Measurements from ENCODE around the gene GAST. TPM values are rescaled to one million over a fixed set of nuclear protein-coding genes. Genes with fewer than 3 reads are reported as not detected.
"Not testable (repeated sequence)": the region's sequence is repeated elsewhere in the genome, so short reads cannot be mapped to it uniquely, and the experiment has no call there.

The GAST gene
- total RNA-seq, 1 experiment from 2014 or later = 0.75 TPM

DNA sequence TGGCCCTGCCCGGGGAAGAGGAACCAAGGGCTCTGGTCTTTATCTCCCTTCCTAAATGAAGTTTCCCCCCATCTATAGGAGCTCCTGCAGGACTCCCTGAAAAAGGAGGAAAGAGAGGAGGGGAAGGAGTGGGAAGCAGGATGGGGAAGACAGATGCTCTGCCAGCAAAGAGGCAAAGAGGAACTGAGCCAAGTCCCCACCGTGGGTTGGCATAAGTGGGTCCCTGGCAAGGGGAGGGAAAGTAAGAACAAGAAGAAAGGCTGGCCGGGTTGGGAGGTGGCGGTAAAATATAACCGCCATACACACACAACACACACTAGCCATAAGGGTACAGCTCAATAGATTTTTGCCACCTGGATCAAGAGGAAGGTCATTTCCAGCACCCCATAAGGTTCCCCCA, 29.5 kb upstream of the GAST start:
- POLR2A ChIA-PET = no interaction called here
- Histone ChIP-seq H3K4me1 (no peaks in the 10 kb centered on the region), H3K4me3 (ENCODE audit: low read depth, low read length) (no peak overlapping the region), H3K9me3 (peaks cover 2% of the 10 kb centered on the region; the same call in 1 of the 2 replicates), H3K27me3 (replicated peaks; ENCODE audit: control insufficient read depth, insufficient read depth, low read length) (no peaks in the 10 kb centered on the region), H3K36me3 (ENCODE audit: control insufficient read depth, insufficient read depth, low read length) (no peaks in the 10 kb centered on the region)
- H3K27me3 Mint-ChIP-seq (ENCODE audit: insufficient read depth, unreplicated experiment) = no peaks in the 10 kb centered on the region
- peaks cover 6% of the 10 kb centered on the region for H3K36me3 Mint-ChIP-seq (ENCODE audit: insufficient read depth, unreplicated experiment)
- BruUV-seq (replicated peaks) = no TSS peak
- CTCF ChIA-PET = no interaction called here
- no peak overlapping the region for H3K27ac Mint-ChIP-seq (ENCODE audit: unreplicated experiment)
- no peak overlapping the region for H3K4me3 Mint-ChIP-seq (ENCODE audit: unreplicated experiment)
- intact Hi-C loops (cut with micrococcal nuclease; ENCODE audit: unreplicated experiment) = no loop called here
- DNase-seq = no peak
- TF ChIP-seq, protein P1, sequence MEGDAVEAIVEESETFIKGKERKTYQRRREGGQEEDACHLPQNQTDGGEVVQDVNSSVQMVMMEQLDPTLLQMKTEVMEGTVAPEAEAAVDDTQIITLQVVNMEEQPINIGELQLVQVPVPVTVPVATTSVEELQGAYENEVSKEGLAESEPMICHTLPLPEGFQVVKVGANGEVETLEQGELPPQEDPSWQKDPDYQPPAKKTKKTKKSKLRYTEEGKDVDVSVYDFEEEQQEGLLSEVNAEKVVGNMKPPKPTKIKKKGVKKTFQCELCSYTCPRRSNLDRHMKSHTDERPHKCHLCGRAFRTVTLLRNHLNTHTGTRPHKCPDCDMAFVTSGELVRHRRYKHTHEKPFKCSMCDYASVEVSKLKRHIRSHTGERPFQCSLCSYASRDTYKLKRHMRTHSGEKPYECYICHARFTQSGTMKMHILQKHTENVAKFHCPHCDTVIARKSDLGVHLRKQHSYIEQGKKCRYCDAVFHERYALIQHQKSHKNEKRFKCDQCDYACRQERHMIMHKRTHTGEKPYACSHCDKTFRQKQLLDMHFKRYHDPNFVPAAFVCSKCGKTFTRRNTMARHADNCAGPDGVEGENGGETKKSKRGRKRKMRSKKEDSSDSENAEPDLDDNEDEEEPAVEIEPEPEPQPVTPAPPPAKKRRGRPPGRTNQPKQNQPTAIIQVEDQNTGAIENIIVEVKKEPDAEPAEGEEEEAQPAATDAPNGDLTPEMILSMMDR (IDR thresholded peaks at IDR 0.05; ENCODE audit: insufficient read depth in 1 of 2, low read depth in 1 of 2, low read length in 1 of 2, severe bottlenecking in 1 of 2, unreplicated experiment in 1 of 2) = no peak
- H3K4me1 Mint-ChIP-seq (ENCODE audit: low read depth, unreplicated experiment) = peaks cover 8% of the 10 kb centered on the region
- peaks cover 3% of the 10 kb centered on the region for H3K9me3 Mint-ChIP-seq (ENCODE audit: unreplicated experiment)

DNA sequence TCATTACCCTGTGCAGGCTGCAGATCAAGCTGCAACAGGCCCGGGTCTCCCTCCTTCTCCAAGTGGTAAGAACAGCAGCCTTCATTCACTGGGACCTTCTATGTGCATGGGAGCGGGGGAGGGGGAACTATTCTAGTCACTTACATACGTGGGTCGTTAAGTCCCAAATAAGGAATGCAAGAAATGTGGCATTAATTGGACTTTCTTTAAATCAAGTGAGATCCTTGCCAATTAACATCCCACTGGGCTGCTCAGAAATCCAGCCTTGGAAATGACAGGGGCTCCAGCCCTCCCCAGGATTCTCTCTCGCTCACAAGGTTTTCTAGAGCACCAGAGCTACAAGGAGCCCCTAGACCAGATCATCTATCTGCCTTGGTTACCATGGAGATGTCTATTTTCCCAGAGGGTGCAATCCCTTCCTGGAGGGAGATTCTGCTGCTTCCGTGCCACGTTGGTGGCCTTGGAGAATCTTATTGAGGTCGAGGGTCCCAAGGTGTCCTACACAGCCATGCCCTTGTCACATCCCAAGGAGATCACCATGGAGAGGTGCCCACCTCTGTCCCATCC, 28.6 kb upstream of the GAST start:
- BruUV-seq (replicated peaks) = no TSS peak
- intact Hi-C loops (cut with micrococcal nuclease; ENCODE audit: unreplicated experiment) = no loop called here
- H3K9me3 Mint-ChIP-seq (ENCODE audit: unreplicated experiment) = no peaks in the 10 kb centered on the region
- H3K9me3 ChIP-seq = no peaks in the 10 kb centered on the region
- ChIA-PET POLR2A (no interaction called here), CTCF (no interaction called here)
- H3K27me3 ChIP-seq (replicated peaks; ENCODE audit: control insufficient read depth, insufficient read depth, low read length) = no peaks in the 10 kb centered on the region
- peaks cover 15% of the 10 kb centered on the region for H3K36me3 Mint-ChIP-seq (ENCODE audit: insufficient read depth, unreplicated experiment)
- TF ChIP-seq, protein P1 (IDR thresholded peaks at IDR 0.05; ENCODE audit: insufficient read depth in 1 of 2, low read depth in 1 of 2, low read length in 1 of 2, severe bottlenecking in 1 of 2, unreplicated experiment in 1 of 2) = no peak
- H3K27ac Mint-ChIP-seq (ENCODE audit: unreplicated experiment) = no peak overlapping the region
- peaks cover 14% of the 10 kb centered on the region for H3K4me1 Mint-ChIP-seq (ENCODE audit: low read depth, unreplicated experiment)
- no peak overlapping the region for H3K4me3 ChIP-seq (ENCODE audit: low read depth, low read length)
- no peak overlapping the region for H3K4me3 Mint-ChIP-seq (ENCODE audit: unreplicated experiment)
- H3K27me3 Mint-ChIP-seq (ENCODE audit: insufficient read depth, unreplicated experiment) = no peaks in the 10 kb centered on the region
- no peaks in the 10 kb centered on the region for H3K4me1 ChIP-seq
- no peak for DNase-seq
- no peaks in the 10 kb centered on the region for H3K36me3 ChIP-seq (ENCODE audit: control insufficient read depth, insufficient read depth, low read length)

DNA sequence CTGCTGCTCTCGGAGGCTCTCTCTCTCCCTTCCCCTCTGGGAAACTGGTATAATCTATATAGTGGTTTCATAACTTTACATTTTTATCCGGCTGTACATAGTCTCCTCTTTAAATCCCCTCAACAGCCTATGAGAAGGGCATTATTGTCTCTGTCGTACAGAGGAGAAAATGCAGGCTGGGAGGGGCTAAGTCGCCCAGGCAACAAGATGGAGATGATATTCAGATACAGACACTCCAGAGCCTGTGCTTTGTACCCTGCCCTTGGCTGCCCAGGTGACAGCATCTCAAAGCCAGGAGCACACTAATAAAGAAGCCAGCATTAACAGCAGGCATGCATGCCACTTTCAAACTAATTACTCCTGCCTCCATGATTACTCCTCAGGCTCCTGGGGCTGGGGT, 28.1 kb upstream of the GAST start:
- DNase-seq = no peak
- Histone ChIP-seq H3K4me3 (ENCODE audit: low read depth, low read length) (no peak overlapping the region), H3K27me3 (replicated peaks; ENCODE audit: control insufficient read depth, insufficient read depth, low read length) (no peaks in the 10 kb centered on the region), H3K9me3 (no peaks in the 10 kb centered on the region), H3K36me3 (ENCODE audit: control insufficient read depth, insufficient read depth, low read length) (no peaks in the 10 kb centered on the region), H3K4me1 (no peaks in the 10 kb centered on the region)
- Mint-ChIP-seq H3K27ac (ENCODE audit: unreplicated experiment) (no peak overlapping the region), H3K9me3 (ENCODE audit: unreplicated experiment) (no peaks in the 10 kb centered on the region), H3K4me3 (ENCODE audit: unreplicated experiment) (no peak overlapping the region), H3K36me3 (ENCODE audit: insufficient read depth, unreplicated experiment) (peaks cover 20% of the 10 kb centered on the region), H3K4me1 (ENCODE audit: low read depth, unreplicated experiment) (peaks cover 9% of the 10 kb centered on the region), H3K27me3 (ENCODE audit: insufficient read depth, unreplicated experiment) (no peaks in the 10 kb centered on the region)
- ChIA-PET POLR2A (no interaction called here), CTCF (no interaction called here)
- TF ChIP-seq, protein P1 (IDR thresholded peaks at IDR 0.05; ENCODE audit: insufficient read depth in 1 of 2, low read depth in 1 of 2, low read length in 1 of 2, severe bottlenecking in 1 of 2, unreplicated experiment in 1 of 2) = no peak
- BruUV-seq (replicated peaks) = no TSS peak
- intact Hi-C loops (cut with micrococcal nuclease; ENCODE audit: unreplicated experiment) = no loop called here

DNA sequence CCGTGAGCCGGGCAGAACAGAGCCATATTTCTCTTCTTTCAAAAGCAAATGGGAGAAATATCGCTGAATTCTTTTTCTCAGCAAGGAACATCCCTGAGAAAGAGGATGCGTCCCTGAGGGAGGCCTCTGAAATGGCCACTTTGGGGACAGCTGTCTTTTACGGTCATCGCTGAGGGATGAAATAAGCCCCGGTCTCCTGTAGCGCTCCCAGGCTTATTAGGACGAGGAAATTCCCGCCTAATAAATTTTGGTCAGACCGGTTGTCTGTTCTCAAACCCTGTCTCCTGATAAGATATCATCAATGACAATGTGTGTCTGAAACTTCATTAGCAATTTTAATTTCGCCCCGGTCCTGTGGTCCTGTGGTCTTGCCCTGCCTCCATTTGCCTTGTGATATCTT, 26.4 kb upstream of the GAST start:
- intact Hi-C loops (cut with micrococcal nuclease; ENCODE audit: unreplicated experiment); POLR2A ChIA-PET; DNase-seq: not testable (repeated sequence)

More for the DNA sequence above, 26.4 kb upstream of the GAST start:
- H3K4me1 ChIP-seq; H3K9me3 Mint-ChIP-seq (ENCODE audit: unreplicated experiment); BruUV-seq (replicated peaks); H3K27me3 Mint-ChIP-seq (ENCODE audit: insufficient read depth, unreplicated experiment); H3K27ac Mint-ChIP-seq (ENCODE audit: unreplicated experiment); H3K27me3 ChIP-seq (replicated peaks; ENCODE audit: control insufficient read depth, insufficient read depth, low read length); H3K4me3 Mint-ChIP-seq (ENCODE audit: unreplicated experiment); H3K9me3 ChIP-seq; H3K4me3 ChIP-seq (ENCODE audit: low read depth, low read length); H3K36me3 ChIP-seq (ENCODE audit: control insufficient read depth, insufficient read depth, low read length); CTCF ChIA-PET: not testable (repeated sequence)
- H3K4me1 Mint-ChIP-seq (ENCODE audit: low read depth, unreplicated experiment) = peaks cover 14% of the 10 kb centered on the region
- peaks cover 38% of the 10 kb centered on the region for H3K36me3 Mint-ChIP-seq (ENCODE audit: insufficient read depth, unreplicated experiment)

Data from Caco-2 (cell line).